PC-9 (cell line): ENCODE data around the gene CSF1. TPM values are rescaled to one million over a fixed set of nuclear protein-coding genes. Genes with fewer than 3 reads are reported as not detected.

Experiments used
- BruUV-seq: library from RNA; stranded (reverse); fragments of 400-500 nt; replicated peaks from 2 replicates; lab custom pipeline; 2021; lab: Mats Ljungman, UMichigan
- CTCF ChIA-PET: fragments of 300-600 bp; sonication (Branson Sonifier 250); formaldehyde crosslinking; loops from one replicate; lab custom pipeline; 2022; ENCODE audit warnings: antibody characterized with exemption; lab: Charles Lee
- POLR2A ChIA-PET: fragments of 300-600 bp; sonication (Branson Sonifier 250); formaldehyde crosslinking; loops from one replicate; lab custom pipeline; 2022; ENCODE audit warnings: antibody characterized with exemption; ENCODE audit not compliant: unreplicated experiment; lab: Charles Lee
- DNase-seq, 2 experiments: peaks; one replicate each; pipeline versions ENCODE4 v3.0.0 to v3.0.0-alpha.2; 2015 to 2022; ENCODE audit warnings: mixed read lengths in 1 of 2
- H2AFZ ChIP-seq: fragments of 200-600 bp; sonication (generic); 2 replicates; pipeline ENCODE4 v1.8.1; 2017; ENCODE audit warnings: antibody characterized with exemption
- H3F3A ChIP-seq: fragments of 200-600 bp; sonication (generic); 2 replicates; pipeline ENCODE4 v1.8.1; 2017; ENCODE audit warnings: antibody characterized with exemption, mild to moderate bottlenecking, low read depth; ENCODE audit not compliant: insufficient read depth
- H3K27ac ChIP-seq: fragments of 200-600 bp; sonication (generic); 2 replicates; pipeline ENCODE4 v1.6.1; 2016; ENCODE audit warnings: mixed run types
- H3K27me3 ChIP-seq: fragments of 200-600 bp; sonication (generic); 2 replicates; pipeline ENCODE4 v1.6.1; 2016; ENCODE audit warnings: low read depth, mixed run types; ENCODE audit not compliant: insufficient read depth
- H3K36me3 ChIP-seq: fragments of 200-600 bp; sonication (generic); 2 replicates; pipeline ENCODE4 v1.6.1; 2016; ENCODE audit warnings: low read depth, mixed run types
- H3K4me1 ChIP-seq: fragments of 200-600 bp; sonication (generic); replicated peaks from 2 replicates; pipeline ENCODE4 v1.6.1; 2016; ENCODE audit warnings: mixed run types; ENCODE audit not compliant: insufficient read depth
- H3K4me2 ChIP-seq: fragments of 200-600 bp; sonication (generic); 2 replicates; pipeline ENCODE4 v1.6.1; 2017; ENCODE audit warnings: mixed run types
- H3K4me3 ChIP-seq: fragments of 200-600 bp; sonication (generic); 2 replicates; pipeline ENCODE4 v1.6.1; 2016; ENCODE audit warnings: mixed run types
- H3K79me2 ChIP-seq: fragments of 200-600 bp; sonication (generic); 2 replicates; pipeline ENCODE4 v1.6.1; 2017; ENCODE audit warnings: low read depth, mixed run types
- H3K9me2 ChIP-seq: fragments of 200-600 bp; sonication (generic); 2 replicates; pipeline ENCODE4 v1.8.1; 2017; ENCODE audit warnings: mild to moderate bottlenecking; ENCODE audit not compliant: insufficient read depth
- H3K9me3 ChIP-seq: fragments of 200-600 bp; sonication (generic); 2 replicates; pipeline ENCODE4 v1.8.1; 2016; ENCODE audit warnings: low read depth; ENCODE audit not compliant: insufficient read depth
- H4K20me1 ChIP-seq: fragments of 200-600 bp; sonication (generic); 2 replicates; pipeline ENCODE4 v1.8.1; 2017; ENCODE audit not compliant: insufficient read depth
- EZH2 ChIP-seq: fragments of 200-600 bp; sonication (generic); IDR thresholded peaks from 2 replicates; pipeline ENCODE4 v1.8.0; 2017; ENCODE audit warnings: antibody characterized with exemption, low read depth
- intact Hi-C: fragments of 100-400 bp; cut with micrococcal nuclease; formaldehyde crosslinking; loops from one replicate; pipeline ENCODE4 v1.10.0; 2022; ENCODE audit not compliant: unreplicated experiment
- total RNA-seq: library from RNA; stranded (reverse); gene quantifications from 2 replicates; pipeline ENCODE4 v1.2.3, GENCODE V29; 2021
- TF ChIP-seq, protein P1 (sequence below): fragments of 200-600 bp; sonication (generic); conservative IDR thresholded peaks from 2 replicates; pipeline ENCODE4 v1.6.1; 2017; ENCODE audit warnings: mixed run types, antibody characterized with exemption, mild to moderate bottlenecking, moderate library complexity

Gene CSF1
- total RNA-seq, 1 experiment from 2014 or later = 29.8 TPM

DNA sequence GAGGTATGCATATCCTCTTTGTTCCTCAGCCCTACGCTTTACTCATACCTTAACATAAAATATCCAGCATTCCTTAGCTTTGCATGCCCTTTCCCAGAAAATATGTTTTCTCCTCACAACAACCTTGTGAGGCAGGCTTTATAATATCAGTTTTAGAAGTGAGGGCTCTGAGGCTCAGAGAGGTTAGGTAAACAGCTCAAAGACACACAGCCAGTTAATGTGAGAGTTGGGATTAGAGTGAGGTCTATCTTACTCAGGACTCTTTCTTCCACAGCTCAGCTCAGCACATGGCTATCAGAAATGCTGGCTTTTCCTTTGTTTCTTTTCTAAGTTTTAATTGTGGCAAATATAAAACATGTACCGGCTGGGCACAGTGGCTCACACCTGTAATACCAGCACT is 27.9 kb downstream of the CSF1 start:
- peaks cover 20% of the 10 kb centered on the region for H3K4me1 ChIP-seq
- no peaks in the 10 kb centered on the region for H4K20me1 ChIP-seq
- no peak overlapping the region for H3K4me3 ChIP-seq
- ChIA-PET POLR2A (no interaction called here), CTCF (interaction anchor here (0.5 kb wide), 1 partner anchor 132 kb away, joined by 3 read pairs; no protein-coding TSS in a partner anchor)
- intact Hi-C loops = no loop called here
- no peak overlapping the region for H2AFZ ChIP-seq
- H3K4me2 ChIP-seq = no peak overlapping the region
- TF ChIP-seq, protein P1, sequence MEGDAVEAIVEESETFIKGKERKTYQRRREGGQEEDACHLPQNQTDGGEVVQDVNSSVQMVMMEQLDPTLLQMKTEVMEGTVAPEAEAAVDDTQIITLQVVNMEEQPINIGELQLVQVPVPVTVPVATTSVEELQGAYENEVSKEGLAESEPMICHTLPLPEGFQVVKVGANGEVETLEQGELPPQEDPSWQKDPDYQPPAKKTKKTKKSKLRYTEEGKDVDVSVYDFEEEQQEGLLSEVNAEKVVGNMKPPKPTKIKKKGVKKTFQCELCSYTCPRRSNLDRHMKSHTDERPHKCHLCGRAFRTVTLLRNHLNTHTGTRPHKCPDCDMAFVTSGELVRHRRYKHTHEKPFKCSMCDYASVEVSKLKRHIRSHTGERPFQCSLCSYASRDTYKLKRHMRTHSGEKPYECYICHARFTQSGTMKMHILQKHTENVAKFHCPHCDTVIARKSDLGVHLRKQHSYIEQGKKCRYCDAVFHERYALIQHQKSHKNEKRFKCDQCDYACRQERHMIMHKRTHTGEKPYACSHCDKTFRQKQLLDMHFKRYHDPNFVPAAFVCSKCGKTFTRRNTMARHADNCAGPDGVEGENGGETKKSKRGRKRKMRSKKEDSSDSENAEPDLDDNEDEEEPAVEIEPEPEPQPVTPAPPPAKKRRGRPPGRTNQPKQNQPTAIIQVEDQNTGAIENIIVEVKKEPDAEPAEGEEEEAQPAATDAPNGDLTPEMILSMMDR = no peak
- no peak for TF ChIP-seq EZH2
- H3F3A ChIP-seq = peaks cover 18% of the 10 kb centered on the region
- no peaks in the 10 kb centered on the region for H3K27me3 ChIP-seq
- peaks cover 16% of the 10 kb centered on the region for H3K9me3 ChIP-seq
- H3K79me2 ChIP-seq = no peaks in the 10 kb centered on the region
- H3K9me2 ChIP-seq = no peaks in the 10 kb centered on the region
- no TSS peak for BruUV-seq
- no peak for DNase-seq
- H3K36me3 ChIP-seq = no peaks in the 10 kb centered on the region
- H3K27ac ChIP-seq = no peak overlapping the region

DNA sequence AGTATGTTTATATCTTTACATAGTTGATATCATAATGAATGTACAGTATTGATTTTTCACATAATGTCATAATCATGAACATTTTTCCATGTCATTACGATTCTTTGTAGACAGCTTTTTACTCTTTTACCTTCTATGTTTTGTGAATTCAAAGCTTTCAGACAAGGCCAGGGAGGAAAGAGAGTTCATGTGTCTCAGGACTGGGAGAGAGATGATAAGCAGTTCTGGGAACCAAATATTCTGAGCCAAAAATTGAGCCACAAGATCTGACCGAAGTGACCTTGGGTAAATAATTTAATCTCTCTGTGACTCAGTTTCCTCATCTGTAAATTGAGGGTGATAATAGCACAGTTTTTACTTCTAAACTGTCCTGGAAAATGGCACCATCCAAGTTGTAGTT is 31.8 kb downstream of the CSF1 start:
- Histone ChIP-seq H3K4me1 (peaks cover 17% of the 10 kb centered on the region), H4K20me1 (no peaks in the 10 kb centered on the region), H3F3A (peaks cover 10% of the 10 kb centered on the region), H3K9me3 (peaks cover 9% of the 10 kb centered on the region), H3K27me3 (no peaks in the 10 kb centered on the region), H3K9me2 (no peaks in the 10 kb centered on the region), H3K27ac (no peak overlapping the region), H3K4me3 (no peak overlapping the region), H2AFZ (no peak overlapping the region), H3K4me2 (no peak overlapping the region), H3K36me3 (no peaks in the 10 kb centered on the region), H3K79me2 (no peaks in the 10 kb centered on the region)
- intact Hi-C loops = no loop called here
- POLR2A ChIA-PET = interaction anchor here (0.6 kb wide), 1 partner anchor 133 kb away, joined by 4 read pairs; no protein-coding TSS in a partner anchor
- no TSS peak for BruUV-seq
- TF ChIP-seq, protein P1 = no peak
- TF ChIP-seq EZH2 = no peak
- no peak for DNase-seq
- CTCF ChIA-PET = interaction anchor here (0.7 kb wide), 1 partner anchor 328 kb away, joined by 8 read pairs; no protein-coding TSS in a partner anchor

DNA sequence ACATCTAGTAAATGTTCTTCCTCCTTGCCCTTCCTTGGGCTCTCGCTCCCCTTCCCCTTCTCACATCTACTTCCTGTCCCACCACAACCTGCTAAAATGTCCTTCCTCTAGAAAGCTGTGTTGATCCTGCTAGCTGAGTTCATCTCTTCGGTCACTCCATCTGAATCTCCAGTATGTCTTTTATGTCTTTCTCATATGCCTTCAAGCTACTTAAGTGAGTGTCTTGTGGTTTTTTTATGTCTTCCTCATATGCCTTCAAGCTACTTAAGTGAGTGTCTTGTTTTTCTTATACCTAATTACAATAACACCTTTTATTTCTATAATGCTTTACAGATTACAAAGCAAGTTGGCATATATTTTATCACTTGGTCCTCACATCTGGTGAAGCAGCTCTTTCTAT is 33.9 kb downstream of the CSF1 start:
- no peaks in the 10 kb centered on the region for H3K79me2 ChIP-seq
- H2AFZ ChIP-seq = 0 out of 2 replicates have a peak overlapping the region, but pooled peaks have one; percentile 2
- no peaks in the 10 kb centered on the region for H4K20me1 ChIP-seq
- H3K36me3 ChIP-seq = no peaks in the 10 kb centered on the region
- DNase-seq = no peak
- no peak overlapping the region for H3K4me3 ChIP-seq
- CTCF ChIA-PET = no interaction called here
- POLR2A ChIA-PET = no interaction called here
- peaks cover 24% of the 10 kb centered on the region for H3F3A ChIP-seq
- BruUV-seq = no TSS peak
- H3K27me3 ChIP-seq = no peaks in the 10 kb centered on the region
- H3K9me2 ChIP-seq = no peaks in the 10 kb centered on the region
- no peak overlapping the region for H3K4me2 ChIP-seq
- H3K4me1 ChIP-seq = peaks cover 36% of the 10 kb centered on the region
- H3K9me3 ChIP-seq = 0 out of 2 replicates have a peak, but pooled peaks cover 4% of the 10 kb centered on the region
- no peak overlapping the region for H3K27ac ChIP-seq
- TF ChIP-seq EZH2 = no peak
- TF ChIP-seq, protein P1 = no peak
- intact Hi-C loops = no loop called here
